HFF-Myc (cell line): ENCODE measurements around the gene INKA1.
"Not testable (repeated sequence)": the region's sequence is repeated elsewhere in the genome, so short reads cannot be mapped to it uniquely, and the experiment has no call there.

Source experiments
- DNase-seq: peaks from one replicate; pipeline ENCODE4 v3.0.0-alpha.2; 2011; ENCODE audit warnings: low read depth; ENCODE audit errors: extremely low read depth
- H3K4me3 ChIP-seq: replicated peaks from 2 replicates; pipeline ENCODE4 v1.5.1; 2011; ENCODE audit warnings: low read depth, mild to moderate bottlenecking, control low read depth, low read length
- TF ChIP-seq, protein P1 (sequence below): IDR thresholded peaks from 2 replicates; pipeline ENCODE4 v1.5.1; 2012; ENCODE audit warnings: mild to moderate bottlenecking, low read depth, low read length, control low read depth; ENCODE audit errors: missing control alignments

The INKA1 gene

DNA sequence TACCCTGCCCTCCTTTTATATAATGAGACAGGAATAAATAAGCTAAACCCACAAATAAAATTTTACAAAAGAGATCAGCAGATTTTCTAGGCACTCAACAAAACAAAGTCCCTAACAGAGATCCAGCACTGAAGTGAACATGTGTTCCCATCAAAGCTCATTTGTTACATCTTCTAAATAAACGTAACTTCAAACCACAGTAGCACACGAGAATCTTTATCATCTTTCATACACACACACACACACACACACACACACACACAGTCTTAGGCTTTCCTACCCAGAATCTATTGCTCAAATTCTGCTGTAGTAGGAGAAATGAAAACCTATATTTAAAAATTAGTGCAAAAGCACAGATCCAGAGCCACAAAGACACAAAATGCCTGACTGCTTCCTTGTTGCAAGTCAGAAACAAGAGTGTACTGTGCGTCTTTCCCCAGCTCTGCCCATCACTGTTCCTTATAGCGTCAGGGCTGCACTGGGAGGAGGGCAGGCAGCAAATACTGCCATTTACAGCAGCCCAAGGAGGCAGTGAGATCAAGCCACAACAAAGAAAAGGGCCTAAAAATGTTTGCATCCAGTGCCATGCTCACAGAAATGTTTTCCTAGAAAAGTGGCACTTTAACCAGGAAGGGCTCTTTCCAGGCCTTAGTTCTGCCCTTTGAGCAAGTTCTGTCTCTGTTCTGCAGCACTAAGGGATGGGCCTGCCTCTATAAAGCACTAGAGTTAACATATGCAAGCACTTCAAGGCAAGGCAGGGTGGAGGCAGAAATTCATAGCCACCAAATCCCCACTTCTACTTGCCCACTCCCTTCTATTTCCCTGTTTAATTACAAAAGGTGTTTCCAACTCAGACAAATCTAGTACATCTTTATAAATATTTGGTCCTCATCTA, 22.7 kb upstream of the INKA1 start:
- TF ChIP-seq, protein P1, sequence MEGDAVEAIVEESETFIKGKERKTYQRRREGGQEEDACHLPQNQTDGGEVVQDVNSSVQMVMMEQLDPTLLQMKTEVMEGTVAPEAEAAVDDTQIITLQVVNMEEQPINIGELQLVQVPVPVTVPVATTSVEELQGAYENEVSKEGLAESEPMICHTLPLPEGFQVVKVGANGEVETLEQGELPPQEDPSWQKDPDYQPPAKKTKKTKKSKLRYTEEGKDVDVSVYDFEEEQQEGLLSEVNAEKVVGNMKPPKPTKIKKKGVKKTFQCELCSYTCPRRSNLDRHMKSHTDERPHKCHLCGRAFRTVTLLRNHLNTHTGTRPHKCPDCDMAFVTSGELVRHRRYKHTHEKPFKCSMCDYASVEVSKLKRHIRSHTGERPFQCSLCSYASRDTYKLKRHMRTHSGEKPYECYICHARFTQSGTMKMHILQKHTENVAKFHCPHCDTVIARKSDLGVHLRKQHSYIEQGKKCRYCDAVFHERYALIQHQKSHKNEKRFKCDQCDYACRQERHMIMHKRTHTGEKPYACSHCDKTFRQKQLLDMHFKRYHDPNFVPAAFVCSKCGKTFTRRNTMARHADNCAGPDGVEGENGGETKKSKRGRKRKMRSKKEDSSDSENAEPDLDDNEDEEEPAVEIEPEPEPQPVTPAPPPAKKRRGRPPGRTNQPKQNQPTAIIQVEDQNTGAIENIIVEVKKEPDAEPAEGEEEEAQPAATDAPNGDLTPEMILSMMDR, result no peak
- H3K4me3 ChIP-seq, result no peak overlapping the region

DNA sequence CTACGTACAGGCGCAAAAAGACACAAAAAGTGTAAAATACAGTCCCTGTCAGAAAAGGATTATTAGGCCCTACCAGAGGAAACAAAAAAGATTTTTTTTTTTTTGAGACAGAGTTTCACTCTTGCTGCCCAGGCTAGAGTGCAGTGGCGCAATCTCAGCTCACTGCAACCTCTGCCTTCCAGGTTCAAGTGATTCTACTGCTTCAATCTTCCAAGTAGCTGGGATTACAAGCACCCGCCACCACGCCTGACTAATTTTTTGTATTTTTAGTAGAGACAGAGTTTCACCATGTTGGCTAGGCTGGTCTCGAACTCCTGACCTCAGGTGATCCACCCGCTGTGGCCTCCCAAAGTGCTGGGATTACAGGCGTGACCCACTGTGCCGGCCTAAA, 22.1 kb upstream of the INKA1 start:
- DNase-seq, H3K4me3 ChIP-seq: not testable (repeated sequence)

More for the DNA sequence above, 22.7 kb upstream of the INKA1 start:
- no peak for DNase-seq

DNA sequence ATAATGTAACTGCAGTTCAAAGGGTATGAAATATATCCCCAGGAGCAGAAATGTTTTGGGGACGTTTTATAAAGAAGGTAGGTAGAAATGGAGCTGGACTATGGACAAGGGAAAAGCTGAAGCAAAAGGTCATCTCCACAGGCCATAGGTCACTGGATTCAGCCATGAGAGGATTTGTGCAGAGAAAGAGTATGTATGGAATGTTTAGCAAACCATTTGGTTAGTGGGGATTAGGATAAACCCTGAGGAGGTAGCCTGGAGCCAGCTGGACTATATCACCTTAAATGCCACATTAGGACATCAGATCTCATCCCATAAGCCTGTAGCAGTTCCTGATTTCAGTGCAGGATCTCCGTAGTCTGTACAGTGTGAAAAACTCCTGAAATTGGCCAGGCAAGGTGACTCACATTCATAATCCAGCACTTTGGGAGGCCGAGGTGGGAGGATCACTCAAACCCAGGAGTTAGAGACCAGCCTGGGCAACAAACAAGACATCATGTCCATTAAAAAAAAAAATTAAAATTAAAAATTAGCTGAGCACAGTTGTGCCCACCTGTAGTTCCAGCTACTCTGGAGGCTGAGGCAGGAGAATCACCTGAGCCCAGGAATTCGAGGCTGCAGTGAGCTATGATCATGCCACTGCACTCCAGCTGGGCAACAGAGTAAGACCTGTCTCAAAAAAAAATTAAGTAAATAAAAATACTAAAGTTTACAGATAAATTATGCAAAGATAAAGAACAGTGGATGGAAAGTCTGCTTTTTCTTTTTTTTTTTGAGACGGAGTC, 21.5 kb upstream of the INKA1 start:
- TF ChIP-seq, protein P1, result no peak
- H3K4me3 ChIP-seq, result no peak overlapping the region
- no peak for DNase-seq

DNA sequence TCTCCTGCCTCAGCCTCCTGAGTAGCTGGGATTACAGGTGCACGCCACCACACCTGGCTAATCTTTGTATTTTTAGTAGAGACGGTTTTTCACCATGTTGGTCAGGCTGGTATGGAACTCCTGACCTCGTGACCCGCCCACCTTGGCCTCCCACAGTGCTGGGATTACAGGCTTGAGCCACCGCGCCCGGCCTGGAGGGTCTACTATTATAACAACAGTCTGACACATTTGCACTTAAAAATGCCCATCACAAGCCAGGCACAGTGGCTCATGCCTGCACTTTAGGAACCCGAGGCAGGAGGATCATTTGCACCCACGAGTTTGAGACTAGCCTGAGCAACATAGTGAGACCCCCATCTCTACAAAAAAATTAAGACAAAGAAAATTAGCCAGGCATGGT, 20.8 kb upstream of the INKA1 start:
- DNase-seq, H3K4me3 ChIP-seq: not testable (repeated sequence)

DNA sequence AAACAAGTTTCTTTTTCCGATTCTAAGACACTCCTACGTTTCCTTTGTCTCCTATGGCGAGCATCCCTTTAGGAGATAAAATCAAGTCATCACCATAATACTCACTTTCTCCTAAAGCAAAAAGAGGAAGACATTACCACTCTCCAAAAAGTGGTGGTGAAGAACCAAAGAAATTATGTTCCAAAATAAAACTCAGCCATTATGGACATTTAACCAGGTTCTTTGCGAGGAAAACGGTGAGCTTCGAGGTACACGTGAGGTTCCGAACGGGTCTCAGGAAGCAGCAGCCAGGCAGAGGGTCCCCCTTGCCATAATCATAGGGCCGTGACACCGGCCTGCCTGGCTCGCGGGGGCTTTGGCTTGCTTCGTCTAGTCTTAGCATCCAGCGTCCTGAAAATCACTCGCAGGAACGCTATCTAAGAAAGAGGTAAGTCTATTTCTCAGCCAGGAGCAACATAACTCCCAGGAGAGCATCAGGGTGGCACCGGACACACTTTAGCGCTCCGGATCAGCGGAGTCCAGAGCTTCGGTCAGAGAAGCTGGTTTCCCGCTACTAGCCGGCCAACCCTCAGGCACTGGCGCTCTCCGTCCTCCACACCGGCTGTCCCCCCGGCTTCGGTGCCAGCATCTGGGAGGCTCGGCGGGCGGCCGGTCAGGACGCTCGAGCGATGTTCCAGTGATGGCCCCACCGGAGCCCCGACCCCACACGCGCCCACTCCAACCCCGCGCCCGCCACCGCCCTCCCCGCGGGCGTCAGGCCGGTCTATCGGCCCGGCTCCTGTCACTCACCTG, 17.3 kb upstream of the INKA1 start:
- peak overlapping the region; percentile 93 for H3K4me3 ChIP-seq
- DNase-seq, result no peak
- TF ChIP-seq, protein P1, result no peak

DNA sequence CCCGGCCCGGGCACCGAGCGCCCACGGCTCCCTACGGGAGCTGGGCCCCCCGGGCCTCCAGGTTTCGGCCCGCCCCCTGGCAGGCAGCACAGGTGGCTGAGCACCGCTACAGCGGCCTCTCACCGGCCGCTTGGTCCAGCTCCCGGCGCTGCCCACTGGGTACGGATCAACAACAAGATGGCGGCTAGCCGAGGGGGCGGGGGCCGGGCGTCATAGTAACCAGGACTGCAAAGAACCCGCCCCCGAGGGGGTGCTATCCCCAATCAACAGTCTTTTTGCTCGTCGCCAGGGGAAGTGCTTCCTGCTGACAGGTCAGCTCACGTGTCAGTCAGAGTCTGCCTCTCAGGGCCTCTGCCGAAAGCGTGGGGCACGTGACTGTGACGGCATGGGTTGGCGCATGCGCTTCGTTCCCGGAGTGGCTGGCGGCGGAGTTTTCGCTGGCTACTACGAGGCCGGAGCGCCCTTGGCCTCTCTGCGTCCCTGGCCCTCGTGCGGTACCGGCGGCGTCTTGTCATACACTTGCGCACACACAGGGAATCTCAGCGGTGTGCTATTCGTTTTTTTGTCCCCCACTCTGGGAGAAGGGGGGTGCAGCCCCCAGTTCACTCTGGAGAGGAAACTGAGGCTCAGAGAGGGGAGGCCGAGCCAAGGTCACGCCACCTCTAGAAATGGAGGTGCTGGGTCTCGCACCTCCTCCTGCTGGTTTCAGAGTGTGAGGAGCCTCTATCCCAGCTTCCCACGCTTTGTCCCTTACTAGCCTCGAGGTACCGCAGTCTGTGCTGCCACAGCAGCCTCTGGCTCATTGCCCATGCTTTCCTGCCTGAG, 16.5 kb upstream of the INKA1 start, which contains the start of gene IP6K1:
Gene IP6K1, minus strand, starts transcription at position 186 of the 825 bp plus-strand sequence. CDS start 38,502 bp downstream, outside the sequence.
- peak; percentile 100 for DNase-seq
- TF ChIP-seq, protein P1, result no peak
- H3K4me3 ChIP-seq, result peak within 1 kb of the TSS; percentile 93

DNA sequence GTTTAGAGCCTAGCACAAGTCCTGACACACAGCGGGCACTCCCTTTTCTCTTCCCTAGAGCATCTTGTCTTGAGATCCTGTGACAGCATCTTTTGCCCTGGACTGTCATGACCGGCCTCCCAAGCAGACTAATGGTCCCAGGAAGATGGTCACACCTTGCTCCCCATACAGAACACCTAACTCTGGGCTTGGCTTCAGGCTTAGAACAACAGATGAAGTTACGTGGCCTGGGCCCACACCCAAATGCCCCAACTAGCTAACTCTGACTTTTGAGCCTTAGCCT, 15.9 kb upstream of the INKA1 start:
- no peak for DNase-seq
- H3K4me3 ChIP-seq, result peak overlapping the region; percentile 93; the same call in 1 of the 2 replicates
- TF ChIP-seq, protein P1, result no peak
